DND-41 (cell line): Measurements from ENCODE around the gene REPS1.

Experiments used
- ATAC-seq: fragments of 200-7000 bp; cut with Tn5 transposase; 3 replicates; pipeline ENCODE4 v1.9.1; 2021; ENCODE audit warnings: low read depth; ENCODE audit not compliant: insufficient read depth
- DNase-seq: peaks from one replicate; pipeline ENCODE4 v3.0.0-alpha.2; 2020
- H2AFZ ChIP-seq: 2 replicates; pipeline ENCODE4 v1.6.0; 2012; ENCODE audit warnings: low read depth, low read length
- H3K27ac ChIP-seq: 2 replicates; pipeline ENCODE4 v1.5.1; 2012; ENCODE audit warnings: low read length, inconsistent platforms
- H3K27me3 ChIP-seq: fragments of 200-600 bp; sonication (generic); 2 replicates; pipeline ENCODE4 v1.6.0; 2012; ENCODE audit warnings: low read length, mild to moderate bottlenecking, inconsistent platforms; ENCODE audit not compliant: insufficient read depth, poor library complexity
- H3K36me3 ChIP-seq: 2 replicates; pipeline ENCODE4 v1.5.1; 2012; ENCODE audit warnings: low read length, inconsistent platforms; ENCODE audit not compliant: insufficient read depth
- H3K4me1 ChIP-seq: 2 replicates; pipeline ENCODE4 v1.5.1; 2012; ENCODE audit warnings: mild to moderate bottlenecking, low read length; ENCODE audit not compliant: insufficient read depth
- H3K4me2 ChIP-seq: 2 replicates; pipeline ENCODE4 v1.6.0; 2012; ENCODE audit warnings: mild to moderate bottlenecking, moderate library complexity, low read length, inconsistent platforms; ENCODE audit not compliant: insufficient read depth
- H3K4me3 ChIP-seq, 2 experiments: fragments of 200-600 bp in 1 of 2; shearing (Covaris generic) in 1 of 2; 2 replicates each; pipeline ENCODE4 v1.5.1; 2012 to 2016; ENCODE audit warnings: inconsistent platforms in 2 of 2, low read length in 2 of 2, mild to moderate bottlenecking in 2 of 2, low read depth in 1 of 2, moderate library complexity in 1 of 2
- H3K79me2 ChIP-seq: 2 replicates; pipeline ENCODE4 v1.6.0; 2012; ENCODE audit warnings: low read length, inconsistent platforms; ENCODE audit not compliant: insufficient read depth
- H3K9ac ChIP-seq: 2 replicates; pipeline ENCODE4 v1.6.0; 2012; ENCODE audit warnings: low read depth, mild to moderate bottlenecking, inconsistent platforms, low read length, moderate library complexity
- H3K9me3 ChIP-seq: 2 replicates; pipeline ENCODE4 v1.5.1; 2012; ENCODE audit warnings: low read length, moderate library complexity, mild to moderate bottlenecking, inconsistent platforms; ENCODE audit not compliant: insufficient read depth, severe bottlenecking
- H4K20me1 ChIP-seq: 2 replicates; pipeline ENCODE4 v1.6.0; 2012; ENCODE audit warnings: low read length; ENCODE audit not compliant: insufficient read depth
- CTCF ChIP-seq: IDR thresholded peaks from 2 replicates; pipeline ENCODE4 v1.5.1; 2012; ENCODE audit warnings: borderline replicate concordance, low read length, moderate library complexity, mild to moderate bottlenecking; ENCODE audit not compliant: poor library complexity, severe bottlenecking; ENCODE audit errors: extremely low read depth
- EZH2 ChIP-seq: IDR thresholded peaks from 3 replicates; pipeline ENCODE4 v1.6.1; 2012; ENCODE audit warnings: borderline replicate concordance, low read depth, mild to moderate bottlenecking, moderate library complexity, low read length, inconsistent platforms; ENCODE audit not compliant: severe bottlenecking

The REPS1 gene

GRCh38 chr6:138891255-138891986 lies 96.6 kb downstream of the REPS1 start:
- no peak overlapping the region for H2AFZ ChIP-seq
- no peak for ATAC-seq
- H3K27ac ChIP-seq, result no peak overlapping the region
- H3K4me3 ChIP-seq, result no peak overlapping the region
- H3K9ac ChIP-seq, result no peak overlapping the region
- no peaks in the 10 kb centered on the region for H3K79me2 ChIP-seq
- no peaks in the 10 kb centered on the region for H3K4me1 ChIP-seq
- no peaks in the 10 kb centered on the region for H3K36me3 ChIP-seq
- H3K27me3 ChIP-seq, result no peaks in the 10 kb centered on the region
- DNase-seq, result no peak
- no peak for TF ChIP-seq EZH2
- TF ChIP-seq CTCF, result no peak
- no peak overlapping the region for H3K4me2 ChIP-seq
- H3K9me3 ChIP-seq, result no peaks in the 10 kb centered on the region
- H4K20me1 ChIP-seq, result no peaks in the 10 kb centered on the region

GRCh38 chr6:138885156-138885819 lies 102.8 kb downstream of the REPS1 start:
- H2AFZ ChIP-seq, result no peak overlapping the region
- no peaks in the 10 kb centered on the region for H4K20me1 ChIP-seq
- H3K36me3 ChIP-seq, result no peaks in the 10 kb centered on the region
- TF ChIP-seq CTCF, result no peak
- TF ChIP-seq EZH2, result no peak
- no peak overlapping the region for H3K27ac ChIP-seq
- no peak overlapping the region for H3K9ac ChIP-seq
- no peaks in the 10 kb centered on the region for H3K79me2 ChIP-seq
- no peaks in the 10 kb centered on the region for H3K4me1 ChIP-seq
- no peak overlapping the region for H3K4me3 ChIP-seq
- no peak overlapping the region for H3K4me2 ChIP-seq
- DNase-seq, result no peak
- ATAC-seq, result no peak
- H3K9me3 ChIP-seq, result no peaks in the 10 kb centered on the region
- H3K27me3 ChIP-seq, result no peaks in the 10 kb centered on the region

- H3K4me2 ChIP-seq, result no peak overlapping the region
- H3K79me2 ChIP-seq, result no peaks in the 10 kb centered on the region
- H3K27ac ChIP-seq, result no peak overlapping the region
- no peak overlapping the region for H2AFZ ChIP-seq
- no peak for DNase-seq
- H3K27me3 ChIP-seq, result no peaks in the 10 kb centered on the region
- no peak overlapping the region for H3K4me3 ChIP-seq
- H3K9me3 ChIP-seq, result no peaks in the 10 kb centered on the region
- ATAC-seq, result no peak
- no peaks in the 10 kb centered on the region for H4K20me1 ChIP-seq
- H3K4me1 ChIP-seq, result no peaks in the 10 kb centered on the region
- no peaks in the 10 kb centered on the region for H3K36me3 ChIP-seq
- no peak for TF ChIP-seq EZH2
- TF ChIP-seq CTCF, result no peak
- no peak overlapping the region for H3K9ac ChIP-seq
These were observed 105.6 kb downstream of the REPS1 start for GRCh38 chr6:138882369-138883017.
